CD14-positive monocyte (primary cell): ENCODE data around the gene WNT5A. TPM values are rescaled to one million over a fixed set of nuclear protein-coding genes. Genes with fewer than 3 reads are reported as not detected.

Source experiments
- DNase-seq, 3 donors: peaks; one replicate each; pipeline ENCODE4 v3.0.0-alpha.2; 2011 to 2022
- H2AFZ ChIP-seq: 2 replicates; pipeline ENCODE4 v1.6.0; 2012; ENCODE audit warnings: mild to moderate bottlenecking, low read depth, low read length, inconsistent platforms; ENCODE audit not compliant: insufficient read depth, poor library complexity, severe bottlenecking
- H3K27ac ChIP-seq, 2 donors: 1 replicate in 1 of 2; 2 replicates in 1 of 2; pipeline ENCODE4 v1.5.1; 2012 to 2013; ENCODE audit warnings: low read length in 2 of 2, control low read depth in 1 of 2, inconsistent platforms in 1 of 2, low read depth in 1 of 2, mild to moderate bottlenecking in 1 of 2
- H3K27me3 ChIP-seq, 2 donors: one replicate each; pipeline versions ENCODE4 v1.6.0 to v1.6.1; 2011 to 2013; ENCODE audit warnings: low read length in 2 of 2; ENCODE audit not compliant: control insufficient read depth in 2 of 2, insufficient read depth in 2 of 2
- H3K36me3 ChIP-seq, 2 donors: replicated peaks in 1 of 2; 1 replicate in 1 of 2; 2 replicates in 1 of 2; pipeline versions ENCODE4 v1.5.1 to v1.6.1; 2012 to 2013; ENCODE audit warnings: low read length in 2 of 2, control low read depth in 1 of 2, inconsistent platforms in 1 of 2, mild to moderate bottlenecking in 1 of 2; ENCODE audit not compliant: insufficient read depth in 2 of 2, control insufficient read depth in 1 of 2
- H3K4me1 ChIP-seq, 2 donors: 1 replicate in 1 of 2; 2 replicates in 1 of 2; pipeline versions ENCODE4 v1.5.1 to v1.6.1; 2012 to 2013; ENCODE audit warnings: low read length in 2 of 2, control low read depth in 1 of 2, inconsistent platforms in 1 of 2, mild to moderate bottlenecking in 1 of 2, moderate library complexity in 1 of 2; ENCODE audit not compliant: insufficient read depth in 2 of 2, control insufficient read depth in 1 of 2
- H3K4me2 ChIP-seq: replicated peaks from 2 replicates; pipeline ENCODE3; 2012; ENCODE audit warnings: low read length, moderate library complexity, mild to moderate bottlenecking; ENCODE audit not compliant: poor library complexity, severe bottlenecking; ENCODE audit errors: extremely low read depth
- H3K4me3 ChIP-seq, 3 experiments: fragments of 200-600 bp in 1 of 3; sonication (generic) in 1 of 3; replicated peaks in 1 of 3; 1 replicate in 2 of 3; 2 replicates in 1 of 3; pipeline ENCODE4 v1.5.1; 2011 to 2013; ENCODE audit warnings: low read length in 3 of 3, mild to moderate bottlenecking in 3 of 3, control low read depth in 2 of 3, low read depth in 2 of 3, inconsistent platforms in 1 of 3, moderate library complexity in 1 of 3
- H3K79me2 ChIP-seq: 2 replicates; pipeline ENCODE4 v1.6.0; 2012; ENCODE audit warnings: mild to moderate bottlenecking, control low read depth, inconsistent platforms, low read length, moderate library complexity; ENCODE audit not compliant: insufficient read depth
- H3K9ac ChIP-seq: 2 replicates; pipeline ENCODE4 v1.6.0; 2017; ENCODE audit warnings: low read length, mild to moderate bottlenecking; ENCODE audit not compliant: insufficient read depth, poor library complexity, severe bottlenecking
- H3K9me3 ChIP-seq, 2 donors: replicated peaks in 1 of 2; 1 replicate in 1 of 2; 2 replicates in 1 of 2; pipeline versions ENCODE4 v1.5.1 to v1.6.1; 2012 to 2013; ENCODE audit warnings: low read length in 2 of 2, control low read depth in 1 of 2; ENCODE audit not compliant: control insufficient read depth in 1 of 2, insufficient read depth in 1 of 2
- H4K20me1 ChIP-seq: 2 replicates; pipeline ENCODE4 v1.6.0; 2012; ENCODE audit warnings: mild to moderate bottlenecking, low read length, control low read depth, moderate library complexity; ENCODE audit not compliant: insufficient read depth
- H3K27ac Mint-ChIP-seq, 7 donors: one replicate each; pipeline ENCODE4 v1.8.0; 2020; ENCODE audit warnings: mild to moderate bottlenecking in 7 of 7, mixed read lengths in 7 of 7, moderate library complexity in 6 of 7, inconsistent platforms in 2 of 7
- H3K27me3 Mint-ChIP-seq, 3 donors: one replicate each; pipeline ENCODE4 v1.8.0; 2021 to 2022; ENCODE audit warnings: low read depth in 3 of 3, mild to moderate bottlenecking in 3 of 3, mixed read lengths in 3 of 3, moderate library complexity in 3 of 3, inconsistent platforms in 1 of 3
- H3K36me3 Mint-ChIP-seq, 2 donors: one replicate each; pipeline ENCODE4 v1.8.0; 2020; ENCODE audit warnings: mixed read lengths in 2 of 2, inconsistent platforms in 1 of 2, mild to moderate bottlenecking in 1 of 2
- H3K4me1 Mint-ChIP-seq: one replicate; pipeline ENCODE4 v1.8.0; 2020; ENCODE audit warnings: mild to moderate bottlenecking, mixed read lengths
- H3K4me3 Mint-ChIP-seq, 2 donors: one replicate each; pipeline ENCODE4 v1.8.0; 2020; ENCODE audit warnings: mild to moderate bottlenecking in 2 of 2, mixed read lengths in 2 of 2, moderate library complexity in 1 of 2
- H3K9me3 Mint-ChIP-seq, 7 donors: one replicate each; pipeline ENCODE4 v1.8.0; 2020 to 2022; ENCODE audit warnings: mixed read lengths in 7 of 7, mild to moderate bottlenecking in 6 of 7, moderate library complexity in 6 of 7, inconsistent platforms in 2 of 7
- CTCF ChIP-seq: fragments of 200-600 bp; IDR thresholded peaks from one replicate; pipeline ENCODE4 v1.8.0; 2022; ENCODE audit warnings: antibody characterized with exemption, mild to moderate bottlenecking
- WGBS: methylation state at CpG from one replicate; pipeline ENCODE4 v1.1.5; 2013; ENCODE audit warnings: missing lambda C conversion rate; ENCODE audit not compliant: insufficient coverage; 5-methylcytosine and 5-hydroxymethylcytosine counted together
- intact Hi-C, 2 donors: fragments of 100-400 bp; cut with micrococcal nuclease; formaldehyde crosslinking; loops; one replicate each; pipeline versions ENCODE4 v1.15.0 to v1.15.1; 2023
- polyA plus RNA-seq, 3 donors: library from polyadenylated mRNA; depleted of rRNA in 1 of 3; unstranded in 2 of 3; stranded (reverse) in 1 of 3; fragments of 300-500 nt in 2 of 3; fragments of >200 nt in 1 of 3; fragmentation: Illumina TruSeq in 2 of 3; gene quantifications; 1 replicate in 2 of 3; 2 replicates in 1 of 3; pipeline ENCODE4 v1.2.3, GENCODE V29; 2012 to 2021

The WNT5A gene
- polyA plus RNA-seq, 3 donors, result 0.01 to 0.03 TPM; not detected in 1

- Mint-ChIP-seq H3K4me1 (no peaks in the 10 kb centered on the region), H3K9me3 (peaks cover 0 to 2% (median 0%) of the 10 kb centered on the region in 7 donors), H3K36me3 (no peaks in the 10 kb centered on the region), H3K4me3 (no peak overlapping the region), H3K27ac (no peak overlapping the region), H3K27me3 (peaks cover 0 to 6% (median 1%) of the 10 kb centered on the region in 3 donors)
- Histone ChIP-seq H3K4me3 (no peak overlapping the region), H3K27ac (no peak overlapping the region), H3K27me3 (no peaks in the 10 kb centered on the region), H3K4me2 (no peak overlapping the region), H2AFZ (no peak overlapping the region), H3K9ac (no peak overlapping the region), H3K79me2 (no peaks in the 10 kb centered on the region), H3K36me3 (no peaks in the 10 kb centered on the region), H3K4me1 (no peaks in the 10 kb centered on the region), H4K20me1 (no peaks in the 10 kb centered on the region), H3K9me3 (no peaks in the 10 kb centered on the region)
- WGBS, result 80% methylated on average over 1 of the region's 2 CpGs
- no peak for DNase-seq
- intact Hi-C loops, result no loop called here
- no peak for TF ChIP-seq CTCF
Observed at GRCh38 chr3:55523471-55523870, 36.4 kb upstream of the WNT5A start.

GRCh38 chr3:55521738-55522421 is 34.8 kb upstream of the WNT5A start:
- intact Hi-C loops, result no loop called here
- no peaks in the 10 kb centered on the region for H3K9me3 ChIP-seq
- H4K20me1 ChIP-seq, result no peaks in the 10 kb centered on the region
- no peaks in the 10 kb centered on the region for H3K4me1 Mint-ChIP-seq
- H3K36me3 ChIP-seq, result no peaks in the 10 kb centered on the region
- H3K27me3 ChIP-seq, result no peaks in the 10 kb centered on the region
- no peak for TF ChIP-seq CTCF
- H3K9ac ChIP-seq, result no peak overlapping the region
- H3K4me2 ChIP-seq, result no peak overlapping the region
- peaks cover 0 to 6% (median 1%) of the 10 kb centered on the region in 3 donors for H3K27me3 Mint-ChIP-seq
- 51% methylated on average over 3 of the region's 6 CpGs for WGBS
- peaks cover 0 to 3% (median 2%) of the 10 kb centered on the region in 7 donors for H3K9me3 Mint-ChIP-seq
- H3K27ac ChIP-seq, result no peak overlapping the region
- H3K4me3 Mint-ChIP-seq, result no peak overlapping the region
- DNase-seq, result no peak
- no peak overlapping the region for H3K4me3 ChIP-seq
- H3K27ac Mint-ChIP-seq, result peak overlapping the region in 1 of 7 donors; percentile 24
- H2AFZ ChIP-seq, result no peak overlapping the region
- no peaks in the 10 kb centered on the region for H3K4me1 ChIP-seq
- no peaks in the 10 kb centered on the region for H3K79me2 ChIP-seq
- H3K36me3 Mint-ChIP-seq, result no peaks in the 10 kb centered on the region
